ENCODE data around the gene TCEA3.

The TCEA3 gene

DNA sequence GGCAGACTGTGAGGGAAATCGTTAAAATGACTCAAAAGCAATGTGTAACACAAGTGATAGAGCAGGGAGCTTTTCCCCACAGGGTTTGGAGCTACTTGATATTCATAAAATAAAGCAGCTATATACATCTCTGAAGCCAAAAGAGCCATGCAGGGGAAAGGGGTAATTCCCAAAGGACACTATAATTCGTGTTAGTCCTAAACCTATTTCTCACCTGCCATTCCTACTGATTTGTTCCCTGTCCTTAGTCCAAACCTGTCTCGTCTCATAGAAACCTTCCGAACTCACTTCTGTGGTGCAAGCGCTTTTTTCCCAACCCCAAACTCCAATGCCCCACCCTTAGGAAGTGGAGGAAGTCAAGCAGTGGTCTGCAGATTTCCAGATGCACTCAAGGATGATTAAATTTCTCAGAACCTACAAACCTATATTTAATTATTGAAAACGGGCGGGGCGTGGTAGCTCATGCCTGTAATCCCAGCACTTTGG is 79.5 kb downstream of the TCEA3 start:
- TF ChIP-seq, protein P1, sequence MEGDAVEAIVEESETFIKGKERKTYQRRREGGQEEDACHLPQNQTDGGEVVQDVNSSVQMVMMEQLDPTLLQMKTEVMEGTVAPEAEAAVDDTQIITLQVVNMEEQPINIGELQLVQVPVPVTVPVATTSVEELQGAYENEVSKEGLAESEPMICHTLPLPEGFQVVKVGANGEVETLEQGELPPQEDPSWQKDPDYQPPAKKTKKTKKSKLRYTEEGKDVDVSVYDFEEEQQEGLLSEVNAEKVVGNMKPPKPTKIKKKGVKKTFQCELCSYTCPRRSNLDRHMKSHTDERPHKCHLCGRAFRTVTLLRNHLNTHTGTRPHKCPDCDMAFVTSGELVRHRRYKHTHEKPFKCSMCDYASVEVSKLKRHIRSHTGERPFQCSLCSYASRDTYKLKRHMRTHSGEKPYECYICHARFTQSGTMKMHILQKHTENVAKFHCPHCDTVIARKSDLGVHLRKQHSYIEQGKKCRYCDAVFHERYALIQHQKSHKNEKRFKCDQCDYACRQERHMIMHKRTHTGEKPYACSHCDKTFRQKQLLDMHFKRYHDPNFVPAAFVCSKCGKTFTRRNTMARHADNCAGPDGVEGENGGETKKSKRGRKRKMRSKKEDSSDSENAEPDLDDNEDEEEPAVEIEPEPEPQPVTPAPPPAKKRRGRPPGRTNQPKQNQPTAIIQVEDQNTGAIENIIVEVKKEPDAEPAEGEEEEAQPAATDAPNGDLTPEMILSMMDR (IDR thresholded peaks at IDR 0.05; ENCODE audit: extremely low read depth, missing control alignments): no peak
- peak; percentile 10 for DNase-seq (ENCODE audit: low spot score)

DNA sequence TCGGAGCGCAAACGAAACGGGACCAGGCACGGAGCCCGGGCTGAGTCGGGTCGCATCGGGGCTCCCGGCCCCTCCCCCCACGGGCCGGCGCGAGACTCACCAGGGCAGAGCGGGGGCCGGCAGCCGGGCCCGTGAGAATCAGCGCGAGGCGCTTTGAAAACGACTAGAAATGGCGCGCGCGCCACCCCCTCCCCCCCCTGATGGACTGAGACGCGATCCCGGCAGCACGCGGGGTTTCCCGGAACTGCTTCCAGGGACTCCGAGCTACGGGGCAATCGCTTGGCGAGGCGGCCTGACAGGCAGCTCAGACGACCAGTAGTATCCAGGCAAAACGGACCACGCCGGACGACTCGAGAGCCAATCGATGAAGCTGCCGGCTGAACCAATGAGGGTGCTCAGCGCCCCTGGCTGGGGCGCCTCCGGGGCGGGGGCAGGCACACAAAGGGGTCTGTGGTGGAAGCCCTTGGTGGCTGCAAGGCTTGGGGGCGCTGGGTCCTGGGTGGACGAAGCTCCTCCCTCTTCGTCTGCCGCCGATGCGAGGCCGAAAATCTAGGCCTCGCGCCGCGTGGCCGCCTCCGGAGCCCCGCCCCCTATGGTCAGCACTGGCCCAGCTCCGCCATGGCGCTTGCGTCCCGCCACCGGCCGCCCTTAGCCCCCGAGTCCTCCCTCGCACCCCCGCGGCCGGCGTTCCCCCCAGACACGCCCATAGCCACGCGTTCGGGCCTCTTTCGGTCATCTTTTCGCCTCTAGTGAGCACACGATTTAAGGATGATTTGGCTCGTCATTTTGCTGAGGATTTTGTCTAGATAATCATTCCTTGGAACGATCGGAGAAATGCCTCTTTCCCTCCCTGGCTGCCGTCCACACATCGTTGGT is 80.2 kb downstream of the TCEA3 start, which contains the start of gene HNRNPR:
TSS of gene HNRNPR (minus strand) at position 174 of the 876 bp plus-strand sequence. CDS start 3,276 bp downstream, outside the sequence.
- DNase-seq (ENCODE audit: low spot score): peak; percentile 99
- TF ChIP-seq, protein P1 (IDR thresholded peaks at IDR 0.05; ENCODE audit: extremely low read depth, missing control alignments): no peak

DNA sequence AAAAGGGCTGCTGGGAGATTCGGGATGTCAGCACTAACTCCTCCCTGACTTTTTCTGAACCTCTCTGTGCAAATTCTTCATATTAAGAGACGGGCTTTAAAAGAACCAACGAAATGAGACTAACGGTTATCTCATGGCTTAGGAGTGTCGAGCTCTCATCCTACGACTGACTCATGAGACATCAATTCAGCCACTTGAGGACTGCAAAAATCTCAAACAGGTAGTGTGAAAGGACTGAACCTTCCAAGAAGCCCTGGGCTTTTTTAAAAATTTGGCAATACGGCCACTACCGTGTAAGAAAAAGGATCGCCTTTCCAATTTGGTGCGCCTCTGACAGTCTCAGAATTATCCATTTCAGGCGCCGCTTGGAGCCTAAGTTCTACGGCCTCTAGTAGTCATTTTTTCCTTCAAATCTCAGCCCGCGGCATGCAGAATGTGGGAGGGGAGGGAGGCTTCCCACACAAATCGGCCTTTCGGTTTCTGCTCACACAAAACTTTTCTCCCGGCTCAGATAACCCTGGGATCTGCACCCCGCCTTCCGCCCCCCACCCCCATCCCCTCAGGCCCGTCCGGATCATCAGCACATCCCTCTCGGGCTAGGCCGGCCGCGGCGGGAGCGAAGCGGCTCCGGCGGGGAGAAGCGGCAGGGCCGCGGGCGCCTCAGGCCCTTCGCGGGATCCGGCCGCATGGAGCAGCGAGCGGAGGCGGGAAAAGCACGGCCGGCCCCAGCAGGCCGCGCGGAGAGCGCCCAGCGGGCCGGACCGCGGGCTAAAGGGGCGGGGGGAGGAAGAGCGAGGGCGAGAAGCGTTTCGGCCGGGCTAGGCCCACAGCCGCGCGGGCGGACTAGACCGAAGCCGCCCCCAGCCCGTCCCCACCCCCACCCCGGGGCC is 81.1 kb downstream of the TCEA3 start:
- TF ChIP-seq, protein P1 (IDR thresholded peaks at IDR 0.05; ENCODE audit: extremely low read depth, missing control alignments): no peak
- peak; percentile 56 for DNase-seq (ENCODE audit: low spot score)

DNA sequence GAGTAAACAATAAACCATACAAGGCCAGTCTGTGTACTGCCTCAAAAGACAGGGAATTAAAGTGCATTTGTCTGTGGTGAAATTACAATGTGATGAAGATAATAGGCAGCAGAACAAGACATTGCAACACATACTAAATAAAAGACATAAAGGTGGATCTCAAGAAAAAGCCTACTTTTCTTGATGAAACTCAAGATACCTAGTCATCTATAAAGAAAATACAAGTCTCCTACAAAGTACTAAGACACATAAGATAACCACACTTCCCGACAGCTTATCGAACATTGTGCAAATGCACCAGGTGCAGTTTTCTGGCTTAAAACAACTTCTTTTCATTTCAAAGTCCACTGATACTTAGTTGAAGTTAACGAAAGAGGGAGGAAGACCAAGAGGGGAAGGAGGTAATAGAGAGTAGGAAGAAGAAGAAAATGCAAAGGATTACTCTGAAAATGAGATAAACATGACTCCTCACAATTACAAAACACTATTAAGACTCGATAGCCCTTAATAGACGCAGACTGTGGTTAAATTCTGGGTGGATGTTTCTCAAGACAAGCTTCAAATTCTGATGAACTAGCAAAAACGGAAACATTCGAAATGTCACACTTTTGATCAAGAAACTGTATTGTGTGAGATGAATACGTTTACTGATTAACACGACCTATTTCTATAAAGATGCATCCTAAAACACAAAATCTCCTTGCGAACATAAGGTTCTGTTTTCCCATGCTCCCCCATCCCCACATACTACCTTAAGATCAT is 82.4 kb downstream of the TCEA3 start:
- TF ChIP-seq, protein P1 (IDR thresholded peaks at IDR 0.05; ENCODE audit: extremely low read depth, missing control alignments): no peak
- DNase-seq (ENCODE audit: low spot score): no peak

DNA sequence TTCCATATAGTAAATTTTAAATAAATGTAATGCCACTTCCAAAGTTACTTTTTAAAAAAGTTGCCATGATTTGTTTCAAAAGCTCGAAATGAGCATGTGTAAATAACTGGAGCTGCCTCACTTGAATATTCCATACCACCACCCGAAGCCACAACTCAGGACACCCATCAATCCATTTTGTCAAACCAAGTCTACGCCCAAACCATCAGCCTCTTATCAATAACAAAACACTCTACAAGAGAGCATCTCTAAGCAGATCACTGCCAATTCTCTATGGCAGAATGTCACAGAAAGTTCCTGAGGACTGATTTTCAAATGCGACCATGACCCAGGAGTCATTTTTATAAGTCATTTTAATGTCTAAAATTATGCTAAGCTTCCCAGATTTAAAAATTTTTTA is 84.9 kb downstream of the TCEA3 start:
- TF ChIP-seq, protein P1 (IDR thresholded peaks at IDR 0.05; ENCODE audit: extremely low read depth, missing control alignments): no peak
- no peak for DNase-seq (ENCODE audit: low spot score)

DNA sequence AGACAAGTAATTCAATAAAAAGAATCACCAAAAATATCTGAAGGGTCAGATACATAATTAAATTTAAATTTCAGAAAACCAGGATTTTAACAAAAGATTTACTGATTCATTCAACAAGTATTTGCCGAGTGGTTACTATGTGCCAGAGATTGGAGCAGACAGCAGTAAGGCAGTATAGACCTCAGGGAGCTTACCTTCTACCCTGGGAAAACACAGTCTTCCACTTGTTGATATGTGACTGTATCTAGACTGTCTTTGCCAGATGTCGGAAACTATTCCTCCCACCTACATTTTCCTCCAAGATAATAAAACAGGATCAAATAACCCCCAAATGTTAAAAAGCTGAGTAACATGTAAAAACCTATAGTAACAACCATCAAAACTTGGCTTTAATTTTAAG is 86.7 kb downstream of the TCEA3 start:
- TF ChIP-seq, protein P1 (IDR thresholded peaks at IDR 0.05; ENCODE audit: extremely low read depth, missing control alignments): no peak
- no peak for DNase-seq (ENCODE audit: low spot score)

Measured in GM20000 (cell line).